NCI-H2107 treated with DMSO at 0.1 percent for 48 hours (cell line): ENCODE results near the gene STARD10.

ENCODE experiments used
- DNase-seq: peaks from one replicate; lab custom pipeline; 2025; ENCODE audit not compliant: unreplicated experiment; lab: John Stamatoyannopoulos, UW

STARD10 gene

DNA sequence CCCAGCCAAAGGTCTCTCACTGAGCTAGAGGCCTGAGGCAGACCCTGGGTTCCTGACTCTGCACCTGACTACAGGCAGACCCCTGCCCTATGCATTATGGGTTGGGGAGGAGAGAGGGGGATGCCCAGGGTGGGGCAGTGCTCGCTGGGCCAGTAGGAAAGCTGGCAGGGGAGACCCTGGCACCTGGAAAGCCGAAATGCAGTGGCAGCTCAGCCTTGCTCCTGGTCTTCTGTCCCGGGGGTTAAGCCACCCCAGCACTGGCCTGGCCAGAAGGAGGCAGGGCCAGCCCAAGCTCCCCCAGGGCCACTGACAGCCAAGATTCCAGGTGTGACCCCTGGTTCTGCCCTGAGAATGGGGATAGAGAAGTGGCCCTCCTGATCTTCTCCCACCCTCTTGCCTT is 47.0 kb downstream of the STARD10 start:
- no peak for DNase-seq

DNA sequence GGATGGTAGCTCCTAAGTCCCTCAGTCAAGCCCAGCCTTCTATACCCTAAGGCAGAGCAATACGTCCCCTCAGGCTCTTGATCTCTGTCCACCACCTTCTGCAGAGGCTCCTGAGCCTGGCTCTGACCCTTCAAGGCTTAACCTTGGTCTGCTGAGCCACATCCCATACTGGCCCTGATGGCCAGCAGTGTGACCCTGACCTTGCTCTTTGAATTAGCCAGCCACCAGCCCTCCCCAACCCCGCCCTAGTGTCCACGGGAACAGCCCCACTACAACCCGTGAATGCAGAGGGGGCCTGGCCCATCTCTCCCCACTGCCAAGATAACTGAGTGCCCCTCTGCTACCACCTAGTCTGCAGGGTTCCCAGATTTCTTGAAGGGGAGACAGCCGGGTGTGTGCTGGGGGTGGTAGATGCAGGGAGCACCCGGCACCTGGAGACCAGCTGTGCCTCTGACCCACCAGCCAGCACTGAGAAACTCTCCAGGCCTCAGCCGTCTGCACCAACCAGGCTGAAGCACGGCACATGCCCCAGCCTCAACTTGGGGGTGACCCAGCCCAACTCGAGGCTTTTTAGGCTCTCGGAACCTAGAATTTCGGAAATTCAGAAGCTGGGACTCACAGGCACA is 47.8 kb downstream of the STARD10 start:
- no peak for DNase-seq

DNA sequence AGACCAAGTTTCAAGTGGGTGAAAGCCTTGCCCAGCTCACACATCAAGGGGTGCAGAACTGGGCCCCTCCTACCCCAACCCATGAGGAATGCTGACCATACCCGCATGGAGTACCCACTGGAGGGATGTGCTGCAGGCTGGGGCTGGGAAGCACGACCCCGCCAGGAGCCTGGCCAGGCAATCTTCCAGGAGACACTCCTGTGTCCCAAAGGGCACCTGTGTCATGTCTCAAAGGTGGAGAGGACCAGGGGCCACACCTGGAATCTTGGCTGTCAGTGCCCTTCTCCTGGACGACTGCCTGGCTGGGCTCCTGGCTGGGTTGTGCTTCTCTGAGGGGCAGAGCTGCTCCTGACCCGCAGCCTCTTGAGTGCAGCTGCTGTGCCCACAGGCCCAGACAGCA is 48.3 kb downstream of the STARD10 start:
- DNase-seq, result no peak

DNA sequence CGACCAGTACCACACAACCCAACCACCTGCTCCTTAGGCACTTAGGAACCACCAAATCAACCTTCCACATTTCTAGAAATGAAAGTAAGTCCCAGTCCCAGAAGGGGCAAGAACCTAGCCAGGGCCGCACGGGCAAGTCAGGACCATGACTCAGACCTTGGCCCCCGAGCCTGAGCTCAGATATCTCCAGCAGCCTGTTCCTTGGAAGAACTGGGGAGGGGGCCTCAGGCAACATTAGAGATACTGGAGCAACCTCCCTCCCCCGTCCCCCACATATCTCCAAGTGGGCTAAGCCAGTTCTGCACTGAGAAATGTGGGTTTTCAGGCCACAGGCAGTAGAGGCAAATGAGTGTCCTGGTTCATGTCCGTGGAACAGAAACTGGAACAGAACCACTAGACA is 49.4 kb downstream of the STARD10 start:
- no peak for DNase-seq

DNA sequence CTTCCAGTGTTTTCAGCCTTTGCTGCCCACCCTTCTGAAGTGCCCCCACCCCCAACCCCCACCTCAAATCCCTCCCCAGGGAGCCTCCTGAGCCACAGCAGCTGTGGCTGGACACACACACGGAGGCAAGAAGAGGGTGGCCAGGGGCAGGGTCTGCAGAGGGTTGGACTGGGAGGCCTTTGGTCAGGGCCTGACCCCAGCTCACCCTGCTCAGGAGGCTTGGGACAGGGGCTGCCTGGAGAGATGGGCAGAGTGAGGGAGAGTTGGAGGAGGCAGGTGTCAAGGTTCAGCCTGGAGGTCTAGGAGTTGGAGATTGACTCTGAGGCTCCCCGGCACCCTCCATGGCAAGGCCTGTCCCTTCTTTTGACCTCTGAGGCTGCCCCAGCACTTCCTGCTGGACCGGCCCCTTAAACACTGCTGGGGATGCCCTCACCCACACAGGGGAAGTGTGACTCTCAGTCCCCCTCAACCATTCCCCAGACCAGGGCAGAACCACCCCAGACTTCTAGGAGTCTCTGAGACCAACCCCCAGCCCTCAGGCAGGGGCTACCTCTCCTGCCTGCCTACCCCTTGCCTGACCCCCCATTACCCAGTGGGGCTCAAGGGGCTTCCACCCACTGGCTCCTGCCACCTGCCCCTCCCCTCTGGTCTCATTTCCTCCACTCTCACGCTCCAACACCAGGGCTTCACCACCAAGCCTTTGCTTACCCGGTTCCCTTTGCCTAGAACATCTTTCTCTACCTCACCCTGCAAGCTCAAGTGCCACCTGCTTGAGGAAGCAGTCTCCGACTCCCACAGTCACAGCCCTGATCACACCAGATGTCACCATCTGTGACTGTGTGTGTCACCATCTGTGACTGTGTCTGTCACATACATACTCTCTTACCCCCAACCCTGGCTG is 50.3 kb downstream of the STARD10 start:
- DNase-seq, result no peak

DNA sequence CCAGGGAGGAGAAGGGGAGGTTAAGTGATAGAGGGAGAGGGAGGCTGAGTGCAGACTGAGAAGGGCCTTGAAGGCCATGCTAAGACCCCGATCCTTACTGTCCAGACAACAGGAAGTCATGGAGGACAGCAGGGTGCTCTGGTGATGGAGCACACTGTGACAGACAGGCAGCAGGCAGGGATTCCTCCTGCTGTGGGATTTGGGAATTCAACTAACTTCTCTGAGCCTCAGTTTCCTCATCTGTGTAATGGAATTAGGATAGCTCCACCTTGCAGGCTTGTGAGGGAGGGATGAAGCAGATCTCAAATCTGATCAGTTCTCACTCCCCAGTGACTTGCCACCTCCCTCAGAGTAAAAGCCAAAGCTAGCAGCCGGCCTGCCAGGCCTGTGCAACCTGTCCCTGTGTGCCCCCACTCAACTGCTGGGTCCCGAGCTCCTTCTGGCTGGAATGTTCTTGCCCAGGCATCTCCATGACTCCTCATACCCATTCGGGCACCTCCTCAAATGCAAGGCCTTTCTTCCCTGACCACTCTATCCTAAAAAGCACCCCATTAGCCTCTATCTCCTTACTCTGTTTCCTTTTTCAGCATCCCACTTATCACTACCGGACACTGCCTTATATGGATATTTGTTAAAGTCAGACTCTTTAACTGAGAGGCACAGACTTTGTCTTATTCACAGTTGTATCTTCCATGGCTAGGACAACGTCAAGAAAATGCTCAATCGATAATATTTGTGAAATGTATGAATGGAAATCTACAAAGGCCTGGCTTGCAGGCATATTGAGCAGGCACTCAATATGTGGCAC is 51.1 kb downstream of the STARD10 start:
- no peak for DNase-seq

DNA sequence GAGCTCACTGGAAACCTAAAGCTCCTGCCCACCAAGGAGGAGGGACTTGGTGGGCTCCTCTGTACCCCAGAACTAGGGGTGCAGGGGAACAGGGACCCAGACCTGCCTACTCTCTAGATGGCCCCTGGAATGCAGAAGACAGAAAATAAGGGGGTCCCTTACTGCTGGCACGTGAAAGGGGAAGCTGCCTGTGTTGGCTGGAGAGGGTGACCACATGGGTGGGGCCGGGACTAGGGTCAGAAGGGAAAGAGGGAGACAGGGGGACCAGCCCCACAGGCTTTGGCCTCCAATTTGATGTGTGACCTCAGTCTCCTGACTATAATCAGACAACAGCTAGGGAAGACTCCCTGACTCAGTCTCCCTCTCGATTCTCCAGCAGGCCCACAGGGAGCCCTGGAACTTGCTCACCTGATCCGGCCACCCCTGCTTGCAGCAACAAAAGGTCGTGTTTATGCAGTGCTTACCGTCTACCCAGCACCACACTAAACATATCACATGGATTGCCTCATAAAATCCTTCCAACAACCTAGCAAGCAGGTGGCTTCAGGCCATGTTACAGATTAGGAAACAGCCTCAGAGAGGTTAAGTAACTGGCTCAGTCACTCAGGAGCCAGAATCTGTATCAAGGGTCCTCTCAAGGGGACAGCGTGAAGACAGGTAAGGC is 51.9 kb downstream of the STARD10 start:
- no peak for DNase-seq

DNA sequence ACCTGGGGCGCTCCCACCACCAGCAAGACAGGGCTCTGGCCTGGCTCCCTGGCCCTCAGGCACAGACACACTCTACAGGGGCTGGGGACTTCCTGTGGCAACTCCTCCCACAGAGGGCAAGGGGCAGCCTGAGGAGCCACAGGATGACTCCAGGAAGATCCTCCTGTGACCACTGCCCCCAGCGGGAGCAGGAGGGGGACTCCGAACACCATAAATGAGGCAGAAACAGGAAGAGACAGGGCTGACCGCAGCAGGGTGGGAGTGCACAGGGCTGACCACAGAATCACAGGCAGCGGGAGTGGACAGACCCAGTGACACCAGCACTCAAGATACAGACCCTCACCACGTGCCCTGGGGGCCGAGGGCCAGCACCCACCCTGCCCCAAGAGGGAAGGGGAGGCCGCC is 52.4 kb downstream of the STARD10 start:
- no peak for DNase-seq

DNA sequence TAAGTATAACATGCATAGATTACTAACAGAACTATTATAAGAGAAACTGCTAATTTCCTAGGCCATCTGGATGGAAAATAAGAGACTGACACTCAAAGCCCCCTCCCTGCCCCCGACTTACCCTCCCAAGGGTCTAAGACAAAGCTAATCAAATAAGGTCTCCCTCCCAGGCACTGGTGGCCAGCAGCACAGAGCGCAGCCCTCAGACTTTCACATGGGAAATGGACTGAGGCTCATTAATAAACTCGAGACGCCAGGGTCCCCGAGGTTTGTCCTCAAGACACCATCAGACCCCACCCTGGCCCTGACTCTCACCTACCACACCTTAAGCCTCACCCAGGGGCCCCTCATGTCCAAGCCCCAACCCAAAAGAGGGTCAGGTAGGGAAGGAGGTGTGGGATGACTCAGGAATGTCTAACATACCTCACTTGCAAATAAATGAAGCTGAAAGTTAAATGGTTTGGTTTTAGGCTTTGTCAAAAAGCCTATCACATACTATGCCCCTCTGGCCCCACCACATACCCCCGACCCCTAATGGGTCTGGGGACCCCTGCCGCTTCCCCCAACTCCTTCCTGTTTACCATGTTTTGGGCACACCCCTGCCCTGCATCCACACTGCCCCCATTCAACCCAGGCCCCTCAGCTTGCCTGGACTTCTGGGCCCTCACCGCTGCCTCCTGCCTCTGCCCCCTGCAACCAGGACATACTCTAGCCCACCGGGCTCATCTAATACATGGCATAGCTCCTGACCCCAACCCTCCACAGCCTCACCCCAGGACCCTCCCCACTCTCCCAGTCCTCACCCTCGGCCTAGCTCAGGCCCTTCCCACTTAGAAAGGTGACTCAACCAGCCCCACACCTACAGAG is 53.1 kb downstream of the STARD10 start:
- no peak for DNase-seq

DNA sequence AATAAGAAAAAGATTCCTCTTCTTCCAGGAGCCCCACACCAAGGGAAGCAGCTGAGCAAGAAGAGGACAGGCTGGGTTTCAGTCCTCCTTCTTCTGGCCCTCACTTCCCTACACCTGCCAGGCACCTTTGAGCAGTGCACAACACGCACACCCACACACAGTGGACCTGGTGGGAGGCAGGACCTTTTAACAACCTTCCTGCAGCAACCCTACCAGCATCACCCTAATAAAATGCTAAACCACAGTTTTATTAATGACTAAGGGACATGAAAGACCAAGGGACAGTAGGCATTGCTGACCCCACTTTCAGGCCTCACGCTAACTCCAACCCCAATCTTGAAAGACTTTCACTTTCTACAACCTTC is 53.8 kb downstream of the STARD10 start:
- no peak for DNase-seq

DNA sequence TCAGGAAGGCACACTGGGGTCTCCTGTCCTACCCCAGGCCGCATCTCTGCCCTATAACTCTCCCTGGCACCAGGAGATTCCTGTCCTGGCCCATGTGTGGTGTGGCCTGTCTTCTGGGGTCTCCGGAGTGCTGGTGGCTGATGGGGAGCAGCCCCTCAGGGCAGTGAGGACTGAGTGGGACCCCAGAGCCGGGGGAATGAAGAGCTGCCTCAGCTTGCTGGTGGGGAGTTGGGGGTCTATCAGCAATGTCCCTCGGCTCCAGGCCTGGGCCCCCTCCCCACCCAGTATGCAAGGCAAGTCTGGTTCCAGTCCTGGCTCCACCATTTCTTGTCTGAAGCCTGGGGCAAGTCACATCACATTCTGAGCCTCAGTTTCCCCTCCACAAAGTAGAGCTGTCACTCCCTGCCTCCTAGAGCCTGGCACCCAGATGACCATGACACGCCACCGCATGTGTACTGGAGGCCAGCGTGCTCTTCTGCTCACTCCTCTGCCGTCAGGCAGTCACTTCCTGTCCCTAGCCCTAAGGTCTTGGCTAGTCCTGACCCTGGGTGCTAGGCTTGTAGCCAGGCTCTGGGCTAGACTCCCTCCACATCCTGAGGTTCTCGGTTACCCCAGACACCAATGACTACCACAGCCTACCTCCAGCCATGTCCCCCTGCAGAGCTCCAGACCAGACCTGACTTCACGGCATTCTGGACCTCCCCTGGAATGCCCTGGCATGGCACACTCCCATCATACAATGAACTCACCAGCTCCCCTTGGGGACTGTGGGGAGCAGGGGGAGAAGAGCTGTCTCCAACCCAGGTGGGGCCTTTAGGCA is 54.4 kb downstream of the STARD10 start:
- DNase-seq, result no peak

DNA sequence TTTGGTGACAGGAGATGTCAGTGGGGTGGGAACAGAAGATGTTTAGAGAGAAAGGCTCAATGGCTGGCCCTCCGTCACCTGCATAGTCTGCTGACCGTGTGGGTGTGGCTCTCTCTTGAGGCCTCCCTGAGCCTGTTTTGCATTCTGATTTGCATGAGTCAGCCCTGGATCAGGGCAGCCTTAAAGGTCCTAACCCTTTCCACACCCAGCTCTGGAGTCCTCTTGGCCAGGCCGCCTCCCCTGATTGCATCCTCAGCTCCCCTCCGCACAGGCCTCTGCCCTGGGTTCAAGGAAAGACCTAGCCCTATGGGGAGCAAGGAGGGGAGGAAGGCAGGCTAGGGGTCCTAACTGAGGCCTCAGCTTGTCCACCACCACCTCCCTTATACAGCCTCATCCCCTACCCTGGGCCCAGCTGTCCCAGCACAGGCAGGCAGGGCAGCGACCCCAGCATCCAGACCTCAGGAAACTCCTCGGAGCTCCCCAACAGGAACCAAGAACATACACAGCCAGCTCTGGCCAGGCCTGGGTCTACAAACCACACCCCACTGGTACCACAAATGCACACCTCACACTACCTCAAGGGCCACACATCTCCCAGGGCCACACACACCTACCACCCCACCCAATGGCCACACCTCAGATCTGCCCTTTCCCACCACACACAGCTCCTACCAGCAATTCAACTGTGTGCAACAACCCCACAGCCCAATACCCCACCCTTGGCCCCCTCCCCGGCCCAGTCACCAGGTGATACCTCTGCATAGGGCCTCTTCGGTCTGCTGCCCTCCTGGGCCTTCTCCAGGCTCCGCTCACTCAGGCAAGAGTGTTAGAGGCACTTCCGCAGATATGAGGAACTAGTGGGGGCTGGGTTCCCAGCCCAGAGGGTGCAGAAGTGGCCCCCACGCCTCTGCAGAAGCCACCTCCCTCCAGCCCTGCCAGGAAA is 55.4 kb downstream of the STARD10 start:
- no peak for DNase-seq

DNA sequence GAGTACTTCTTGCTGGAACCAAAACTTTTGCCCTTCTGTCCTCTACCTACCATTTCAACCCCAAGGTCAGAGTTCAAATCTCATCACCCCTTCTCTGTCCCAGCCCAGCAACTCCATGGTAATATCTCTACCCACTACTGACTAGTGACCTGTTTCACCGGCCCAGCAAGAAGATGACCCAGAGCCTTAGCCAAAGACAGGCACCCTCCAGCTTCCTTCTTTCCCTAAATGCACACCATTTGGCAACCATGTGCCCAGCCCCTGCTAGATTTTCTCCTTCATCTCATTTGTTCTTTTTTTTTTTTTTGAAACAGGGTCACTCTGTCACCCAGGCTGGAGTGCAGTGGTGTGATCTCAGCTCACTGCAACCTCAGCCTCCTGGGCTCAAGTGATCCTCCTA is 56.5 kb downstream of the STARD10 start:
- DNase-seq, result no peak

DNA sequence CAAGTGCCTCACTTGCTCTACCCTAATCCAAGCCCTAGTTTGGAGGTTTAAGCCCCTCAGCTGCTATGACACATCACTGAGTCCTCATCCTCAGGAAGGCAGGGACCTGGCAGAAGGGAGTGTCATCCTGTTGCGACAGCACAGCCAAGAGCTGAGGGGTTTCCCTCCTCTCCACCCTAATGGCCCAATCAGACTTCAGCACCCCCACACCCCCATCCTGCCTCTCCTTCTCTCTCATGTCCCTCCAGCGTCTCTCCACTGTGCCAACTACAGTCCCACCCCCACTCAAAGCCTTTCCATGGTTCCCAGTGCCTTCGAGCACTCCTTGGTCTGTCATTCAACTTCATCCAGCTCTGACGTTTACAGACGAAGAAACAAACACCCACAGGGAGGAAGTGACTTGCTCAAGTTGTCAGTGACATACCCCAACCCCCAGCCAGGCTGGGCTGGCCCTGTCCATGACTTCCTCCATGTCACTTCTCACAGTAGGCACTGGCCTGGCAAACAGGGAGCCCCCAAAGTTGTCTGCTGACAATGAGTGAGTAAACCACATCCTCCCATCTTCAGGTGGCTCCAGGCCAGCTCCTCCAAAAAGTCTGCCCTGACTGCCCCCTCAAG is 57.3 kb downstream of the STARD10 start:
- DNase-seq, result no peak

DNA sequence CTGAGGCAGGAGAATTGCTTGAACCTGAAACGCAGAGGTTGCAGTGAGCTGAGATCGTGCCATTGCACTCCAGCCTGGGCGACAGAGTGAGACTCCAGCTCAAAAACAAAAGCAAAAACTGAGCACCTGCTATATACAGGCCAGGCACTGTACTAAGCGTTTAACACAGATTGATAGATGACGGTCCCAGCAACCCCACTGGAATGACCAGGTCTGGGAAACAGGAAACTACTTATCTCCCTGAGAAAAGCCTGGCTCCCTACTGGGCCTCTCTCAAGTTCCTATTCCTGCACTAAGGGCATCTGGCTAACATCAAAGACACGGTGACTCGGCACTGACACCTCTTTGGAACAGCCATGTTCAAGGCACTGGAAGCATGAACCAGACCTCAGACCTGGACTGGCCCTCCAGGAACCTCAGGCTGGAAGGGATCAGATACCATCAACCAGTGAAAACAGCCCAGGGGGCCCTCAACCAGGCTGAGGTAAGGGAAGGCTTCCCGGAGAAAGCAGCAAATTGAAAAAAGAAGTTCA is 58.3 kb downstream of the STARD10 start:
- DNase-seq, result no peak

DNA sequence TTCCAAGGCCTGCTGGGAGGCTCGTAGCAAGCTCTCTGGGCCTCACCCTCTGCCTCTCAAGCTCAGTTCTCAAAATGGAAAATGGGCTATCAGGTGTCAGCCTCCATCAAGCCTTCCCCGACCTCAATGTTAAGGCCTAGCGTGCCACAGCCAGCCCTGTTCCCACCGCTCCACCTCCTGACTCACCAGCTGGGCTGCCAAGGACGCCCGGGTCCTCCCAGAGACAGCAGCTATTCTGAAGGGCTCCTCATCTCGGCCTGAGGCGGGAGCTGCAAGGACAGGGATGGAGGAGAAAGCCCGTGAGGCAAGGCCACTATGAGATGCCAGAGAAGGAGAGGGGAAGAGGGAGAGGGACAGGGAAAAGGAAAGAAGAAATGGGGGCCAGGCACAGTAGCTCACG is 61.5 kb downstream of the STARD10 start:
- no peak for DNase-seq

DNA sequence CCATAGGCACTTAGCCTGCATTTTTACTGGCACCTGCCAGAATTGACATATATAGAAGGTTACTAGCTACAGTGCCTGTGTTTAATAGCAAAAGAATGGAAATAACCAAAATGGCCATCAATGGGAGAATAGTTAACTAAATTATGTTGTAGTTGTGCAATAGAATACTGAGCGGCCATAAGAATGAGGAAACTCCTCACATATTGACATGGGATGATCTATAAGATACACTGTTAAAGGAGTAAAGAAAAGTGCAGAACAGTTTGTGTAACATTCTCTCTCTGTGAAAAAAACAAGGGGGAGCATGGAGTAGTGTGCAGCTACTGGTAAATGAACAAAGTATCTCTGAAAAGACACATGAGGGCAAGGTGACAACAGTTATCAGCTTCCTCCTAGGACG is 63.1 kb downstream of the STARD10 start:
- DNase-seq, result no peak

DNA sequence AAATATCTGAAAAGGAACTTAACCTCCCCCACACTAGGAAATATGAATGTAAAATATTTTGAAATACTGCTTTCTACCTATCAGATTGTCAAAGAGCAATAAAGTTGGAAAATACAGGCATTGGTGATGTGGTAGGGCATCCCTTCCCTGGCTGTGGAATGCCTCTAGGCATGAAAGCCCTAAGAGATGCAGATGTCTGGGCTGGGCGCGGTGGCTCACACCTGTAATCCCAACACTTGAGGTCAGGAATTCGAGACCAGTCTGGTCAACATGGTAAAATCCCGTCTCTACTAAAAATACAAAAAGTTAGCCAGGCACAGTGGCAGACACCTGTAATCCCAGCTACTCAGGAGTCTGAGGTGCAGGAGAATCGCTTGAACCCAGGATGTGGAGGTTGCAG is 63.6 kb downstream of the STARD10 start:
- DNase-seq, result no peak
